ENCODE measurements around the gene SRPX.

SRPX gene

DNA sequence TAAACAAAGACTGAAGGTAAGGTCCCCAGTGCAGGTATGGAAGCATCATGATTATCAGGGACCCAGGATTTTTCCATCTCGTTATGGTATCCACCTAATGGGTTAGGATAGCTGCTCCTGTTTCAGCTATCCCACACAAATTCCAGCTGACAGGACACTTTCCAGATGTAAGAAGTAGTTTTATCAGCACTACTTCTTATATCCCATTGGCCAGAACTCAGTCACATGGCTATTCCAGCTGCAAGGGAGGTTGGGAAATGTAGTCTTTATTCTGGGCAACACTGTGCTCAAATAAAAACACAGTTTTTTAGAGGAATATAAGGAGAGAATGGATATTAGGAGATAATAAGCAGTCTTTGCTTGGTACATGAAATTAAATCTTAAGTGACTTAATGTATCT, 96.7 kb downstream of the SRPX start:
- H3K4me3 ChIP-seq (ENCODE audit: low read depth, low read length) = no peak overlapping the region
- DNase-seq (ENCODE audit: low read depth) = no peak
- TF ChIP-seq, protein P1, sequence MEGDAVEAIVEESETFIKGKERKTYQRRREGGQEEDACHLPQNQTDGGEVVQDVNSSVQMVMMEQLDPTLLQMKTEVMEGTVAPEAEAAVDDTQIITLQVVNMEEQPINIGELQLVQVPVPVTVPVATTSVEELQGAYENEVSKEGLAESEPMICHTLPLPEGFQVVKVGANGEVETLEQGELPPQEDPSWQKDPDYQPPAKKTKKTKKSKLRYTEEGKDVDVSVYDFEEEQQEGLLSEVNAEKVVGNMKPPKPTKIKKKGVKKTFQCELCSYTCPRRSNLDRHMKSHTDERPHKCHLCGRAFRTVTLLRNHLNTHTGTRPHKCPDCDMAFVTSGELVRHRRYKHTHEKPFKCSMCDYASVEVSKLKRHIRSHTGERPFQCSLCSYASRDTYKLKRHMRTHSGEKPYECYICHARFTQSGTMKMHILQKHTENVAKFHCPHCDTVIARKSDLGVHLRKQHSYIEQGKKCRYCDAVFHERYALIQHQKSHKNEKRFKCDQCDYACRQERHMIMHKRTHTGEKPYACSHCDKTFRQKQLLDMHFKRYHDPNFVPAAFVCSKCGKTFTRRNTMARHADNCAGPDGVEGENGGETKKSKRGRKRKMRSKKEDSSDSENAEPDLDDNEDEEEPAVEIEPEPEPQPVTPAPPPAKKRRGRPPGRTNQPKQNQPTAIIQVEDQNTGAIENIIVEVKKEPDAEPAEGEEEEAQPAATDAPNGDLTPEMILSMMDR (IDR thresholded peaks at IDR 0.05; ENCODE audit: low read depth, low read length, missing control alignments) = no peak

DNA sequence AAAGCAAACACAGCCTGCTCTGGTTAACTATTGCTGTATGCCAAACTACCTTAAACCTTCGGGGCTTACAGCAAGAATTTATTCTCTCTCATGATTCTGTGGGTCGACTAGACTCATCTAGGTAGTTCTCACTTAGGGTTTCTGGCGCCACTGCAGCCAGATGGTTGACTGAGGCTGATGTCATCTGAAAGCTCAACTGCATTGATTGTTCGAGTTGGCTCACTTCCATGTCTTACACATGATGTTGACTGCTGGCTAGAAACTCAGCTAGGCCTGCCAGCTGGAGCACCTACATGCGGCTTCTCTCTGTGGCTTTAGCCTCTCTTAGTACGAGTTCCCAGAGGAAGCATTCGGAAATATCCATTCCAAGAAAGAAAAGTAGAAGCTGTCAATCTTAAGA, 103.2 kb downstream of the SRPX start:
- no peak for DNase-seq (ENCODE audit: low read depth)
- TF ChIP-seq, protein P1 (IDR thresholded peaks at IDR 0.05; ENCODE audit: low read depth, low read length, missing control alignments) = no peak
- no peak overlapping the region for H3K4me3 ChIP-seq (ENCODE audit: low read depth, low read length)

DNA sequence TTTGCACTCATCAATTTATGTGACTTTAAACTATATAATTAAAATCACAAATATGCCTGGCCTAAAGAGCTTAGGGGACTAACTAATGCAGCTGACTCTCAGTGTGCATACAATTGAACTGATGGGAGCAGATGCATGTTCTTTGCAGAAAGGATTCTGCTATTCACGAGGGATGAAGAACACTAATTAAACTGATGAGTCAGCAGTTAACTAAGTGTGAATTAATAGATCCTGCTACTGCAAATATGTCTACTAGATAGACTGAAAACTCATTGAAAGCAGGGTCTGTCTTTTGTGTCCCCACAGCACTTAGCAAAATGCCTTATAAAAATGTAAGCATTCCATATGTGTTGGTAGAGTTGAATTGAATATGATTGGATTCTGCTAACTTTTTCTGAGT, 104.0 kb downstream of the SRPX start:
- no peak for DNase-seq (ENCODE audit: low read depth)
- TF ChIP-seq, protein P1 (IDR thresholded peaks at IDR 0.05; ENCODE audit: low read depth, low read length, missing control alignments) = no peak
- H3K4me3 ChIP-seq (ENCODE audit: low read depth, low read length) = no peak overlapping the region

DNA sequence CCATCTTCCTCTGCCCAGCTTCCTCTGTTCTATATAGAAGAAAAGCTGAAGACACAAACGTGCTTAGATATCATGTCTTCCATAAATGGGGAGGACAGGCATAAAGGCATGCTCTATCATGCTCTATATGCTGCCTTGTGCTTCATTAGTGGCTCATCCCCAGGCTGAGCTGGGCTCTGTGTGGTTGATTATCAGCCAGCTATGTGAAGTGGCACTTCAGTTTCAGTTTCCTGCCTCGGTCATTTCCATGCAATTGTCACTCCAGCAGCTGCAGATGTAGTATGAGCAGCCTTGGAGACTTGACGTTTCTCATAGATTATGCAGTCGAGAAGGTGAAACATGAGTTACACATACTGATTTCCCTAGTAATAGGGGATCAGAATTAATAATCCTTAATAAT, 108.1 kb downstream of the SRPX start:
- DNase-seq (ENCODE audit: low read depth) = no peak
- TF ChIP-seq, protein P1 (IDR thresholded peaks at IDR 0.05; ENCODE audit: low read depth, low read length, missing control alignments) = no peak
- H3K4me3 ChIP-seq (ENCODE audit: low read depth, low read length) = no peak overlapping the region

DNA sequence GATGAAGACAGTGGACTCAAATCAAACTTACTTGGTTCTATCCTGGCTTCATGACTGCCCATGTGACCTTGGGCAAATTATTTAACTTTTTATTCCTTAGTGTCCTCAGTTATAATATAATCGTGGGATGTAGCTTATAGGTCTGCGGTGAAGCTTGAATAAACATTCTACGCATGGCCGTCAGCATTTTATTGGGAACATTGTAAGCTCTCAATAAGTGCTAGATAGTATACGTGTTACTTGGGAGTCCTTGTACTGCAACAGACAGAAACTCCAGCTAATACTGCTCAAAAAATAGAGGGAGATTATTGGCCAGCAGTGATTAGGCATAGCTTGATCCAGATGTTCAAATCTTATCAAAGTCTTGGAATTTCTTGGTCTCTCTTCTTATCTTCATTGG, 109.5 kb downstream of the SRPX start:
- H3K4me3 ChIP-seq (ENCODE audit: low read depth, low read length) = no peak overlapping the region
- TF ChIP-seq, protein P1 (IDR thresholded peaks at IDR 0.05; ENCODE audit: low read depth, low read length, missing control alignments) = no peak
- no peak for DNase-seq (ENCODE audit: low read depth)

DNA sequence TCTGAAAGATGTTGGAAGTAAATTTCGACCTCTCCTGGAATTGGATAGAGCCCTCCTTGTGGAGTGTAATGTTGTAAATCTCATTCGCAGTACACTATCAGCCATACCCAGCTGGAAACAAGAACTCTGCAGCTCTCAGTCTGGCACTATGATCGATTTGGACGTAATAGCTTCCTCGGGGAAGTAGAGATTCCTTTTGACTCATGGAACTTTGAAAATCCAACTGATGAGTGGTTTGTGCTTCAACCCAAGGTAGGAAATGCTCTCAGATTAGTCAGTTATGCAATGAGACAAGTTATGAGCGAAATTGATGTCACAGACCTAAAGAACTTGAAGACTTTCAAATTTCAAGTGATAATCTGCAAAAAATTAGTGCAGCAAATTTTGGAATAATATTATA, 110.4 kb downstream of the SRPX start:
- no peak overlapping the region for H3K4me3 ChIP-seq (ENCODE audit: low read depth, low read length)
- DNase-seq (ENCODE audit: low read depth) = no peak
- TF ChIP-seq, protein P1 (IDR thresholded peaks at IDR 0.05; ENCODE audit: low read depth, low read length, missing control alignments) = no peak

DNA sequence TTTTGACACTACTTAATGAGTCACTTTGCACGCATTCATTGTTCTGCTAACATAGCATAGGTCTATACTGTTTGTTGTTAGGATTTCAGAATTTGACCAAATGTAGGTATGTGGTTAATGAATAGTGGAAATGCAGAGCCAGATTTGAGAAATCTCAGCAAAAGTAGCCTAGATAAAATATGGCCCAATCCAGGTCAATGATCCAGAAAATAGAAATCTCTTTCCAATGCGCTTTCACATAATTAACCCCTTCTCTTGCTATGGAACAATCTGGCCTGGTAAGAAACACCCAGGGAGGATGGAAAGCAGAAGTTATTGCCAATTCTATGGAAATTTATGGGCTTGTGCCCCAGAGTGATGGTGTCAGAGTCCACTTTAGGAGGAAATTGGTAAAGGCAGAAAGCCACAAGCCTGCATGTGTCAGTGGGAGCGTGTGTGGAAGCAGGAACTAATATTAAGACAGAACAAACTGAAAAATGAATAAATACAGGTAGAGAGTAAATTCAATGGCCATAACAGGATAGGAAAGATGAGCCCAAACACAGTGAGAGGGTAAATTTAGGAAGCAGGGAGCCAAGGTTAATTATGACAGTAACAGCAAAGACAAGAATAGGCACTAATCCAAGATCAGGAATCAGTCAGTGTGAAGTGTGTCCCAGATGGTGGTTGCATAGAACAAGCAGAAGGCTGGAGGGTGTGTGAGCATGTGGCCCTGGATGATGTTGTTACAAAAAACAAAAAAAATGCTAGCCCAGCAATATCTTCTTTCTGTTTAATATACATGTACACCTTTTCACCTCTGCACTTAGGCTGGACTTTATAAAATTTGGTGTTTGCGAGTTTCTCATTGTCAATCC, 111.4 kb downstream of the SRPX start:
- no peak overlapping the region for H3K4me3 ChIP-seq (ENCODE audit: low read depth, low read length)
- DNase-seq (ENCODE audit: low read depth) = no peak
- TF ChIP-seq, protein P1 (IDR thresholded peaks at IDR 0.05; ENCODE audit: low read depth, low read length, missing control alignments) = no peak

Data from GM12864 (cell line).